GM12878 (cell line): ENCODE results near the gene DCAF6. TPM values are rescaled to one million over a fixed set of nuclear protein-coding genes. Genes with fewer than 3 reads are reported as not detected.

ENCODE experiments used
- ATAC-seq: fragments of 200-7000 bp; cut with Tn5 transposase; 3 replicates; pipeline ENCODE4 v1.9.1; 2020; ENCODE audit warnings: mild to moderate bottlenecking, moderate library complexity
- BruUV-seq: library from RNA; stranded (reverse); fragments of 400-500 nt; replicated peaks from 2 replicates; lab custom pipeline; 2021; lab: Mats Ljungman, UMichigan
- CTCF ChIA-PET: fragments of 300-600 bp; sonication (Branson Sonifier 250); formaldehyde crosslinking; extraction: SDS; loops from one replicate; lab custom pipeline; 2021; ENCODE audit warnings: inconsistent platforms; lab: Yijun Ruan, JAX
- POLR2A ChIA-PET: fragments of 350-600 bp; formaldehyde crosslinking; extraction: SDS; loops from one replicate; lab custom pipeline; 2021; ENCODE audit warnings: inconsistent platforms; lab: Charles Lee
- RAD21 ChIA-PET: fragments of 300-600 bp; sonication (Branson Sonifier 250); formaldehyde crosslinking; loops from one replicate; lab custom pipeline; 2023; ENCODE audit warnings: antibody characterized with exemption; ENCODE audit not compliant: unreplicated experiment; lab: Charles Lee
- SMC1A ChIA-PET: fragments of 300-600 bp; sonication (Branson Sonifier 250); formaldehyde crosslinking; loops from one replicate; lab custom pipeline; 2023; ENCODE audit not compliant: unreplicated experiment, uncharacterized antibody; lab: Charles Lee
- DNase-seq: peaks from one replicate; pipeline ENCODE4 v3.0.0-alpha.2; 2011; ENCODE audit warnings: low read depth, low spot score
- FAIRE-seq: peaks from 3 replicates; lab custom pipeline; 2011; peaks lifted over from hg19 to GRCh38; lab: Jason Lieb, UNC
- H2AFZ ChIP-seq: 2 replicates; pipeline ENCODE4 v1.6.0; 2011; ENCODE audit warnings: low read depth, low read length, control low read depth; ENCODE audit not compliant: control insufficient read depth
- H3K27ac ChIP-seq: 2 replicates; pipeline ENCODE4 v1.5.1; 2011; ENCODE audit warnings: control low read depth; ENCODE audit not compliant: control insufficient read depth, insufficient read depth
- H3K27me3 ChIP-seq, 2 experiments: replicated peaks in 1 of 2; 2 replicates each; pipeline versions ENCODE4 v1.6.0 to v1.6.1; 2011; ENCODE audit warnings: low read length in 1 of 2; ENCODE audit not compliant: control insufficient read depth in 2 of 2, insufficient read depth in 2 of 2
- H3K36me3 ChIP-seq, 2 experiments: 2 replicates each; pipeline ENCODE4 v1.5.1; 2011; ENCODE audit warnings: low read length in 1 of 2; ENCODE audit not compliant: control insufficient read depth in 2 of 2, insufficient read depth in 2 of 2
- H3K4me1 ChIP-seq: 2 replicates; pipeline ENCODE4 v1.6.1; 2011; ENCODE audit warnings: mild to moderate bottlenecking, low read length, moderate library complexity, mixed read lengths; ENCODE audit not compliant: control insufficient read depth, insufficient read depth
- H3K4me2 ChIP-seq: 2 replicates; pipeline ENCODE4 v1.6.0; 2011; ENCODE audit warnings: control low read depth; ENCODE audit not compliant: control insufficient read depth, insufficient read depth
- H3K4me3 ChIP-seq: fragments of 200-600 bp; sonication (generic); 2 replicates; pipeline ENCODE4 v1.5.1; 2016
- H3K79me2 ChIP-seq: 2 replicates; pipeline ENCODE4 v1.6.0; 2011; ENCODE audit warnings: low read length; ENCODE audit not compliant: control insufficient read depth, insufficient read depth
- H3K9ac ChIP-seq: 2 replicates; pipeline ENCODE4 v1.8.0; 2011; ENCODE audit warnings: low read length, control low read depth, mixed read lengths; ENCODE audit not compliant: control insufficient read depth, insufficient read depth
- H3K9me3 ChIP-seq: replicated peaks from 3 replicates; pipeline ENCODE4 v1.5.1; 2011; ENCODE audit warnings: mild to moderate bottlenecking, low read length; ENCODE audit not compliant: control insufficient read depth, insufficient read depth
- H4K20me1 ChIP-seq: 2 replicates; pipeline ENCODE4 v1.6.0; 2011; ENCODE audit not compliant: control insufficient read depth, insufficient read depth
- BRCA1 ChIP-seq: IDR thresholded peaks from 2 replicates; pipeline ENCODE4 v1.6.1; 2011; ENCODE audit warnings: low read depth, low read length, improper control_type of control experiment
- E4F1 ChIP-seq: fragments of 450-650 bp; IDR thresholded peaks from 2 replicates; pipeline ENCODE4 v1.6.1; 2018; ENCODE audit warnings: borderline replicate concordance, mild to moderate bottlenecking; ENCODE audit not compliant: partially characterized antibody
- EP300 ChIP-seq, 2 experiments: fragments of 150-350 bp in 1 of 2; IDR thresholded peaks; 2 replicates each; pipeline ENCODE4 v1.6.1; 2011 to 2012; ENCODE audit warnings: low read depth in 2 of 2, low read length in 2 of 2, borderline replicate concordance in 1 of 2, improper control_type of control experiment in 1 of 2, inconsistent platforms in 1 of 2; ENCODE audit not compliant: control insufficient read depth in 1 of 2
- FOS ChIP-seq: IDR thresholded peaks from 3 replicates; pipeline ENCODE4 v1.6.1; 2011; ENCODE audit warnings: borderline replicate concordance; ENCODE audit not compliant: insufficient read length; ENCODE audit errors: extremely low read depth
- FOXM1 ChIP-seq: IDR thresholded peaks from 2 replicates; pipeline ENCODE4 v1.6.1; 2012; ENCODE audit warnings: low read depth, mild to moderate bottlenecking, inconsistent platforms, low read length, moderate library complexity
- HDGF ChIP-seq: fragments of 450-650 bp; IDR thresholded peaks from 2 replicates; pipeline ENCODE4 v1.6.1; 2016; ENCODE audit warnings: antibody characterized with exemption
- NKRF ChIP-seq: fragments of 450-650 bp; conservative IDR thresholded peaks from 2 replicates; pipeline ENCODE4 v1.6.1; 2017; ENCODE audit warnings: mild to moderate bottlenecking, moderate library complexity
- PML ChIP-seq: IDR thresholded peaks from 2 replicates; pipeline ENCODE4 v1.6.1; 2012; ENCODE audit warnings: low read length, inconsistent platforms
- RB1 ChIP-seq: fragments of 450-650 bp; formaldehyde crosslinking; IDR thresholded peaks from 2 replicates; pipeline ENCODE4 v1.6.1; 2017; ENCODE audit warnings: mild to moderate bottlenecking, borderline replicate concordance
- SMAD1 ChIP-seq: fragments of 450-650 bp; IDR thresholded peaks from 2 replicates; pipeline ENCODE4 v1.6.1; 2018; ENCODE audit warnings: mild to moderate bottlenecking, low read depth; ENCODE audit not compliant: partially characterized antibody
- WGBS: methylation state at CpG from one replicate; pipeline ENCODE4 v1.1.6; 2016; ENCODE audit warnings: low lambda C conversion rate; ENCODE audit not compliant: insufficient replicate concordance, insufficient coverage; ENCODE audit errors: missing lambda C conversion rate; 5-methylcytosine and 5-hydroxymethylcytosine counted together
- in situ Hi-C: fragments of 300-500 bp; cut with MboI; formaldehyde crosslinking; loops from 9 replicates; pipeline ENCODE4 v1.14.3; 2018; ENCODE audit warnings: mixed read lengths
- intact Hi-C: fragments of 100-400 bp; cut with micrococcal nuclease; formaldehyde crosslinking; loops from one replicate; pipeline ENCODE4 v1.14.2; 2022; ENCODE audit not compliant: unreplicated experiment
- polyA plus RNA-seq, 11 experiments: library from polyadenylated mRNA; depleted of rRNA in 4 of 11; unstranded in 6 of 11; stranded (reverse) in 5 of 11; fragments of >200 nt; fragmentation: Nextera tagmentation in 4 of 11; fragmentation: Illumina TruSeq in 1 of 11; extraction: Ambion mirVana in 4 of 11; extraction: Trizol in 1 of 11; gene quantifications; 1 replicate in 1 of 11; 2 replicates in 10 of 11; pipeline versions ENCODE4 v1.2.1 to v1.2.3, GENCODE V29; 2011 to 2016; ENCODE audit warnings: inconsistent platforms in 2 of 11, missing spikeins in 2 of 11, low read depth in 1 of 11
- total RNA-seq, 4 experiments: library from RNA; depleted of rRNA in 3 of 4; stranded (reverse); fragments of >200 nt in 3 of 4; fragmentation: Illumina TruSeq in 1 of 4; extraction: Trizol in 1 of 4; gene quantifications; 2 replicates each; pipeline versions ENCODE4 v1.2.1 to v1.2.3, GENCODE V29; 2013 to 2021

DCAF6 gene
- total and polyA plus RNA-seq, 10 of the 15 experiments (the other 5 are each of a cell fraction or from before 2014, with no cell fraction given), result 11.4 to 62.7 (median 33.0) TPM

GRCh38 chr1:167999877-168000276, 63.4 kb downstream of the DCAF6 start:
- in situ Hi-C loops, result no loop called here
- Histone ChIP-seq H2AFZ (no peak overlapping the region), H3K4me3 (no peak overlapping the region), H3K79me2 (no peaks in the 10 kb centered on the region), H3K36me3 (peaks cover 0 to 6% of the 10 kb centered on the region in 2 experiments; a peak in 1 of 4 replicates), H3K4me1 (no peaks in the 10 kb centered on the region; the same call in 1 of the 2 replicates), H3K27ac (no peak overlapping the region), H3K9me3 (no peaks in the 10 kb centered on the region), H4K20me1 (no peaks in the 10 kb centered on the region), H3K9ac (no peak overlapping the region), H3K27me3 (no peaks in the 10 kb centered on the region), H3K4me2 (no peak overlapping the region)
- ATAC-seq (no peak), FAIRE-seq (no peak), DNase-seq (no peak)
- ChIA-PET SMC1A (interaction anchor here (0.9 to 1.4 kb wide), 5 partner anchors 13 to 82 kb away, joined by 3 to 4 read pairs (median 3); no protein-coding TSS in a partner anchor), POLR2A (no interaction called here), RAD21 (interaction anchor here (0.7 kb wide), 1 partner anchor 12 kb away, joined by 3 read pairs; no protein-coding TSS in a partner anchor), CTCF (interaction anchor here (0.7 kb wide), 2 partner anchors 27 to 82 kb away, joined by 3 read pairs; no protein-coding TSS in a partner anchor)
- intact Hi-C loops, result no loop called here
- no peak for TF ChIP-seq NKRF
- TF ChIP-seq PML, result no peak
- no peak for TF ChIP-seq SMAD1
- TF ChIP-seq FOXM1, result no peak
- no peak for TF ChIP-seq EP300 (IDR thresholded peaks at IDR 0.05; ENCODE audit: borderline replicate concordance in 1 of 2, control insufficient read depth in 1 of 2, low read depth in 2 of 2, low read length in 2 of 2)
- TF ChIP-seq RB1, result no peak
- TF ChIP-seq BRCA1, result no peak
- TF ChIP-seq E4F1, result no peak
- TF ChIP-seq HDGF, result no peak
- TF ChIP-seq FOS, result no peak
- WGBS, result 70% methylated on average over 3 of the region's 3 CpGs
- no TSS peak for BruUV-seq
